SK-N-SH treated with all-trans-retinoic acid at 6 μM for 48 hours (cell line): ENCODE results near the gene CGN.
A peak's percentile ranks its signal among the peaks of the same experiment; 100 is the strongest.

Experiments
- ATAC-seq: fragments of 200-7000 bp; cut with Tn5 transposase; 3 replicates; pipeline ENCODE4 v1.9.1; 2020; ENCODE audit warnings: mild to moderate bottlenecking, moderate library complexity
- ARNTL ChIP-seq: fragments of 450-650 bp; formaldehyde crosslinking; IDR thresholded peaks from 2 replicates; pipeline ENCODE4 v1.5.0; 2020; ENCODE audit warnings: low read depth, mild to moderate bottlenecking, moderate library complexity, borderline replicate concordance
- BACH2 ChIP-seq: fragments of 250-450 bp; sonication (Bioruptor Pico); IDR thresholded peaks from 2 replicates; pipeline ENCODE4 v1.9.0; 2021; ENCODE audit warnings: mild to moderate bottlenecking, borderline replicate concordance
- CSDC2 ChIP-seq: fragments of 250-450 bp; sonication (Bioruptor Pico); IDR thresholded peaks from 2 replicates; pipeline ENCODE4 v1.5.0; 2020; ENCODE audit warnings: mild to moderate bottlenecking, moderate library complexity
- CSRNP3 ChIP-seq: fragments of 250-450 bp; sonication (Bioruptor Pico); IDR thresholded peaks from 2 replicates; pipeline ENCODE4 v1.5.1; 2021; ENCODE audit warnings: mild to moderate bottlenecking, moderate library complexity
- ESRRG ChIP-seq: fragments of 250-450 bp; sonication (Bioruptor Pico); IDR thresholded peaks from 2 replicates; pipeline ENCODE4 v1.6.1; 2021; ENCODE audit warnings: mild to moderate bottlenecking
- GLIS3 ChIP-seq: fragments of 250-450 bp; sonication (Bioruptor Pico); IDR thresholded peaks from 2 replicates; pipeline ENCODE4 v1.5.0; 2020; ENCODE audit warnings: mild to moderate bottlenecking, moderate library complexity
- ISL1 ChIP-seq: fragments of 250-450 bp; sonication (Bioruptor Pico); IDR thresholded peaks from 2 replicates; pipeline ENCODE4 v2.1.2; 2022; ENCODE audit warnings: mild to moderate bottlenecking, moderate library complexity
- OSR1 ChIP-seq: fragments of 250-450 bp; sonication (Bioruptor Pico); IDR thresholded peaks from 2 replicates; pipeline ENCODE4 v1.8.0; 2022; ENCODE audit warnings: moderate library complexity, mild to moderate bottlenecking, inconsistent platforms
- PATZ1 ChIP-seq: fragments of 250-450 bp; sonication (Bioruptor Pico); IDR thresholded peaks from 2 replicates; pipeline ENCODE4 v1.8.0; 2020; ENCODE audit warnings: mild to moderate bottlenecking, moderate library complexity, borderline replicate concordance
- PPARA ChIP-seq: fragments of 250-450 bp; sonication (Bioruptor Pico); IDR thresholded peaks from 2 replicates; pipeline ENCODE4 v1.5.0; 2020; ENCODE audit warnings: mild to moderate bottlenecking, borderline replicate concordance
- RARB ChIP-seq: fragments of 250-450 bp; sonication (Bioruptor Pico); IDR thresholded peaks from 2 replicates; pipeline ENCODE4 v1.8.0; 2021; ENCODE audit warnings: mild to moderate bottlenecking, moderate library complexity
- SNAI2 ChIP-seq: fragments of 250-450 bp; sonication (Bioruptor Pico); IDR thresholded peaks from 2 replicates; pipeline ENCODE4 v1.5.0; 2020; ENCODE audit warnings: mild to moderate bottlenecking, moderate library complexity
- TSHZ2 ChIP-seq: fragments of 250-450 bp; sonication (Bioruptor Pico); IDR thresholded peaks from 2 replicates; pipeline ENCODE4 v1.5.0; 2020; ENCODE audit warnings: mild to moderate bottlenecking, moderate library complexity
- ZC3H10 ChIP-seq: fragments of 250-450 bp; sonication (Bioruptor Pico); IDR thresholded peaks from 2 replicates; pipeline ENCODE4 v1.5.1; 2021; ENCODE audit warnings: mild to moderate bottlenecking, moderate library complexity
- ZFP3 ChIP-seq: fragments of 250-450 bp; sonication (Bioruptor Pico); IDR thresholded peaks from 2 replicates; pipeline ENCODE4 v1.5.0; 2020; ENCODE audit warnings: mild to moderate bottlenecking, moderate library complexity
- ZFP30 ChIP-seq: fragments of 450-650 bp; formaldehyde crosslinking; IDR thresholded peaks from 2 replicates; pipeline ENCODE4 v1.5.0; 2022; ENCODE audit warnings: mild to moderate bottlenecking, moderate library complexity
- ZNF70 ChIP-seq: fragments of 450-650 bp; formaldehyde crosslinking; IDR thresholded peaks from 2 replicates; pipeline ENCODE4 v1.5.0; 2020; ENCODE audit warnings: mild to moderate bottlenecking, moderate library complexity
- TF ChIP-seq, protein P1 (sequence below): fragments of 250-450 bp; sonication (Bioruptor Pico); IDR thresholded peaks from 2 replicates; pipeline ENCODE4 v1.8.0; 2021; ENCODE audit warnings: low read depth, mild to moderate bottlenecking, moderate library complexity, borderline replicate concordance
- TF ChIP-seq, protein P2 (sequence below): fragments of 250-450 bp; sonication (Bioruptor Pico); IDR thresholded peaks from 2 replicates; pipeline ENCODE4 v1.5.1; 2020; ENCODE audit warnings: low read depth, mild to moderate bottlenecking, moderate library complexity

CGN gene

DNA sequence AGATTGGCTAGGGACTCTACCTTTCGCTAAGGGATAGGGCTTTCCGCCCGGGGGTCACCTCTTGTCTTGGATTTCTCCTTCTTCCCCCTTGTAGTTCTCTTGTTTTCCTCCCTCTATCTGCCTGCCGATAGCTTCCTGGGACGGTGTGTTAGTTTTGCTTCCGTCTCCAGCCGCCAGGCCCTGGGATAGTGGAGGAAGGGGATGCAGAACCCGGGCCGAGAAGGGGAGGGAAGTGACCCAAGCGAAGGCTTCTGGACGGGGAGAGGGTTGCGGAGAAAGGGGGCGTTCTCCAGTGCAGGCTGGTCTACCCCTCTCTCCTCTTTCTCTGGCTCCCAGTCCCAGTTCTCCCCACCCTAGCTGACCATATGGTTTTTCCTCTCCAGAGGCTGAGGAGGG, 29.8 kb downstream of the CGN start (continued):
- TF ChIP-seq PATZ1, result no peak
- TF ChIP-seq CSRNP3 (CRISPR knock-in tag), result no peak
- no peak for TF ChIP-seq SNAI2 (CRISPR knock-in tag)

DNA sequence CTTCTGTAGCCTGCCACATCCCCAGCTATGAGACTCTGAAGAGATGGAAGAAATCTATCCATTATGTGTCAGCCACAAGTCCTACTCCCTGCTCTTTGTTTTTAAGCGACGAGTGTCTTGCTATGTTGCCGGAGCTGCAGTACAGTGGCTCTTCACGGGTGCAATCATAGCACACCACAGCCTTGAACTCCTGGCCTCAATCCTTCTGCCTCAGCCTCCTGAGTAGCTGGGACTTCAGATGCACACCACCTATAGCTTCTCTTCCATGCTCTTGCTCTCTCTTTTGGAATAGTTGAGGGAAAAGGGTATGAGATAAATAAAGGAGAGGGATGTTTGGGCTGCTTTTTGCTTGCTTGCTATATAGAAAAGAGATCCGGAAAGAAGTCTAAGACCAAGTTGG, 30.6 kb downstream of the CGN start:
- no peak for ATAC-seq
- TF ChIP-seq ARNTL (CRISPR knock-in tag), result no peak
- TF ChIP-seq TSHZ2 (CRISPR knock-in tag), result no peak
- TF ChIP-seq ISL1, result no peak
- TF ChIP-seq ZNF70 (CRISPR knock-in tag), result no peak
- TF ChIP-seq, protein P1, sequence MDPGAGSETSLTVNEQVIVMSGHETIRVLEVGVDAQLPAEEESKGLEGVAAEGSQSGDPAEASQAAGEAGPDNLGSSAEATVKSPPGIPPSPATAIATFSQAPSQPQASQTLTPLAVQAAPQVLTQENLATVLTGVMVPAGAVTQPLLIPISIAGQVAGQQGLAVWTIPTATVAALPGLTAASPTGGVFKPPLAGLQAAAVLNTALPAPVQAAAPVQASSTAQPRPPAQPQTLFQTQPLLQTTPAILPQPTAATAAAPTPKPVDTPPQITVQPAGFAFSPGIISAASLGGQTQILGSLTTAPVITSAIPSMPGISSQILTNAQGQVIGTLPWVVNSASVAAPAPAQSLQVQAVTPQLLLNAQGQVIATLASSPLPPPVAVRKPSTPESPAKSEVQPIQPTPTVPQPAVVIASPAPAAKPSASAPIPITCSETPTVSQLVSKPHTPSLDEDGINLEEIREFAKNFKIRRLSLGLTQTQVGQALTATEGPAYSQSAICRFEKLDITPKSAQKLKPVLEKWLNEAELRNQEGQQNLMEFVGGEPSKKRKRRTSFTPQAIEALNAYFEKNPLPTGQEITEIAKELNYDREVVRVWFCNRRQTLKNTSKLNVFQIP (CRISPR knock-in tag), result no peak
- TF ChIP-seq, protein P2, sequence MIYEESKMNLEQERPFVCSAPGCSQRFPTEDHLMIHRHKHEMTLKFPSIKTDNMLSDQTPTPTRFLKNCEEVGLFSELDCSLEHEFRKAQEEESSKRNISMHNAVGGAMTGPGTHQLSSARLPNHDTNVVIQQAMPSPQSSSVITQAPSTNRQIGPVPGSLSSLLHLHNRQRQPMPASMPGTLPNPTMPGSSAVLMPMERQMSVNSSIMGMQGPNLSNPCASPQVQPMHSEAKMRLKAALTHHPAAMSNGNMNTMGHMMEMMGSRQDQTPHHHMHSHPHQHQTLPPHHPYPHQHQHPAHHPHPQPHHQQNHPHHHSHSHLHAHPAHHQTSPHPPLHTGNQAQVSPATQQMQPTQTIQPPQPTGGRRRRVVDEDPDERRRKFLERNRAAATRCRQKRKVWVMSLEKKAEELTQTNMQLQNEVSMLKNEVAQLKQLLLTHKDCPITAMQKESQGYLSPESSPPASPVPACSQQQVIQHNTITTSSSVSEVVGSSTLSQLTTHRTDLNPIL (CRISPR knock-in tag), result no peak
- no peak for TF ChIP-seq ESRRG
- TF ChIP-seq RARB, result no peak
- TF ChIP-seq OSR1 (CRISPR knock-in tag), result no peak
- TF ChIP-seq BACH2 (CRISPR knock-in tag), result no peak
- TF ChIP-seq PPARA (CRISPR knock-in tag), result no peak
- TF ChIP-seq CSDC2 (CRISPR knock-in tag), result no peak
- TF ChIP-seq CSRNP3 (CRISPR knock-in tag), result no peak
- TF ChIP-seq ZC3H10 (CRISPR knock-in tag), result no peak

GRCh38 chr1:151542710-151543129, 31.5 kb downstream of the CGN start:
- ATAC-seq, result peak; percentile 31
- TF ChIP-seq ZFP30 (CRISPR knock-in tag) (no peak), ZC3H10 (CRISPR knock-in tag) (no peak), RARB (no peak), CSDC2 (CRISPR knock-in tag) (no peak), ZFP3 (CRISPR knock-in tag) (no peak), ARNTL (CRISPR knock-in tag) (no peak), TSHZ2 (CRISPR knock-in tag) (no peak), GLIS3 (CRISPR knock-in tag) (no peak), PATZ1 (no peak)
- TF ChIP-seq, protein P2 (CRISPR knock-in tag), result no peak
